CD14-positive monocyte (primary cell): ENCODE measurements around the gene SH3BP4. TPM values are rescaled to one million over a fixed set of nuclear protein-coding genes. Genes with fewer than 3 reads are reported as not detected.

Source experiments
- DNase-seq, 3 donors: peaks; one replicate each; pipeline ENCODE4 v3.0.0-alpha.2; 2011 to 2022
- H2AFZ ChIP-seq: 2 replicates; pipeline ENCODE4 v1.6.0; 2012; ENCODE audit warnings: mild to moderate bottlenecking, low read depth, low read length, inconsistent platforms; ENCODE audit not compliant: insufficient read depth, poor library complexity, severe bottlenecking
- H3K27ac ChIP-seq, 2 donors: 1 replicate in 1 of 2; 2 replicates in 1 of 2; pipeline ENCODE4 v1.5.1; 2012 to 2013; ENCODE audit warnings: low read length in 2 of 2, control low read depth in 1 of 2, inconsistent platforms in 1 of 2, low read depth in 1 of 2, mild to moderate bottlenecking in 1 of 2
- H3K27me3 ChIP-seq, 2 donors: one replicate each; pipeline versions ENCODE4 v1.6.0 to v1.6.1; 2011 to 2013; ENCODE audit warnings: low read length in 2 of 2; ENCODE audit not compliant: control insufficient read depth in 2 of 2, insufficient read depth in 2 of 2
- H3K36me3 ChIP-seq, 2 donors: replicated peaks in 1 of 2; 1 replicate in 1 of 2; 2 replicates in 1 of 2; pipeline versions ENCODE4 v1.5.1 to v1.6.1; 2012 to 2013; ENCODE audit warnings: low read length in 2 of 2, control low read depth in 1 of 2, inconsistent platforms in 1 of 2, mild to moderate bottlenecking in 1 of 2; ENCODE audit not compliant: insufficient read depth in 2 of 2, control insufficient read depth in 1 of 2
- H3K4me1 ChIP-seq, 2 donors: 1 replicate in 1 of 2; 2 replicates in 1 of 2; pipeline versions ENCODE4 v1.5.1 to v1.6.1; 2012 to 2013; ENCODE audit warnings: low read length in 2 of 2, control low read depth in 1 of 2, inconsistent platforms in 1 of 2, mild to moderate bottlenecking in 1 of 2, moderate library complexity in 1 of 2; ENCODE audit not compliant: insufficient read depth in 2 of 2, control insufficient read depth in 1 of 2
- H3K4me2 ChIP-seq: replicated peaks from 2 replicates; pipeline ENCODE3; 2012; ENCODE audit warnings: low read length, moderate library complexity, mild to moderate bottlenecking; ENCODE audit not compliant: poor library complexity, severe bottlenecking; ENCODE audit errors: extremely low read depth
- H3K4me3 ChIP-seq, 3 experiments: fragments of 200-600 bp in 1 of 3; sonication (generic) in 1 of 3; replicated peaks in 1 of 3; 1 replicate in 2 of 3; 2 replicates in 1 of 3; pipeline ENCODE4 v1.5.1; 2011 to 2013; ENCODE audit warnings: low read length in 3 of 3, mild to moderate bottlenecking in 3 of 3, control low read depth in 2 of 3, low read depth in 2 of 3, inconsistent platforms in 1 of 3, moderate library complexity in 1 of 3
- H3K79me2 ChIP-seq: 2 replicates; pipeline ENCODE4 v1.6.0; 2012; ENCODE audit warnings: mild to moderate bottlenecking, control low read depth, inconsistent platforms, low read length, moderate library complexity; ENCODE audit not compliant: insufficient read depth
- H3K9ac ChIP-seq: 2 replicates; pipeline ENCODE4 v1.6.0; 2017; ENCODE audit warnings: low read length, mild to moderate bottlenecking; ENCODE audit not compliant: insufficient read depth, poor library complexity, severe bottlenecking
- H3K9me3 ChIP-seq, 2 donors: replicated peaks in 1 of 2; 1 replicate in 1 of 2; 2 replicates in 1 of 2; pipeline versions ENCODE4 v1.5.1 to v1.6.1; 2012 to 2013; ENCODE audit warnings: low read length in 2 of 2, control low read depth in 1 of 2; ENCODE audit not compliant: control insufficient read depth in 1 of 2, insufficient read depth in 1 of 2
- H4K20me1 ChIP-seq: 2 replicates; pipeline ENCODE4 v1.6.0; 2012; ENCODE audit warnings: mild to moderate bottlenecking, low read length, control low read depth, moderate library complexity; ENCODE audit not compliant: insufficient read depth
- H3K27ac Mint-ChIP-seq, 7 donors: one replicate each; pipeline ENCODE4 v1.8.0; 2020; ENCODE audit warnings: mild to moderate bottlenecking in 7 of 7, mixed read lengths in 7 of 7, moderate library complexity in 6 of 7, inconsistent platforms in 2 of 7
- H3K27me3 Mint-ChIP-seq, 3 donors: one replicate each; pipeline ENCODE4 v1.8.0; 2021 to 2022; ENCODE audit warnings: low read depth in 3 of 3, mild to moderate bottlenecking in 3 of 3, mixed read lengths in 3 of 3, moderate library complexity in 3 of 3, inconsistent platforms in 1 of 3
- H3K36me3 Mint-ChIP-seq, 2 donors: one replicate each; pipeline ENCODE4 v1.8.0; 2020; ENCODE audit warnings: mixed read lengths in 2 of 2, inconsistent platforms in 1 of 2, mild to moderate bottlenecking in 1 of 2
- H3K4me1 Mint-ChIP-seq: one replicate; pipeline ENCODE4 v1.8.0; 2020; ENCODE audit warnings: mild to moderate bottlenecking, mixed read lengths
- H3K4me3 Mint-ChIP-seq, 2 donors: one replicate each; pipeline ENCODE4 v1.8.0; 2020; ENCODE audit warnings: mild to moderate bottlenecking in 2 of 2, mixed read lengths in 2 of 2, moderate library complexity in 1 of 2
- H3K9me3 Mint-ChIP-seq, 7 donors: one replicate each; pipeline ENCODE4 v1.8.0; 2020 to 2022; ENCODE audit warnings: mixed read lengths in 7 of 7, mild to moderate bottlenecking in 6 of 7, moderate library complexity in 6 of 7, inconsistent platforms in 2 of 7
- WGBS: methylation state at CpG from one replicate; pipeline ENCODE4 v1.1.5; 2013; ENCODE audit warnings: missing lambda C conversion rate; ENCODE audit not compliant: insufficient coverage; 5-methylcytosine and 5-hydroxymethylcytosine counted together
- intact Hi-C, 2 donors: fragments of 100-400 bp; cut with micrococcal nuclease; formaldehyde crosslinking; loops; one replicate each; pipeline versions ENCODE4 v1.15.0 to v1.15.1; 2023
- polyA plus RNA-seq, 3 donors: library from polyadenylated mRNA; depleted of rRNA in 1 of 3; unstranded in 2 of 3; stranded (reverse) in 1 of 3; fragments of 300-500 nt in 2 of 3; fragments of >200 nt in 1 of 3; fragmentation: Illumina TruSeq in 2 of 3; gene quantifications; 1 replicate in 2 of 3; 2 replicates in 1 of 3; pipeline ENCODE4 v1.2.3, GENCODE V29; 2012 to 2021
- TF ChIP-seq, protein P1 (sequence below): fragments of 200-600 bp; IDR thresholded peaks from one replicate; pipeline ENCODE4 v1.8.0; 2022; ENCODE audit warnings: antibody characterized with exemption, mild to moderate bottlenecking

The SH3BP4 gene
- polyA plus RNA-seq, 3 donors: 0.66 to 1.6 (median 1.3) TPM

DNA sequence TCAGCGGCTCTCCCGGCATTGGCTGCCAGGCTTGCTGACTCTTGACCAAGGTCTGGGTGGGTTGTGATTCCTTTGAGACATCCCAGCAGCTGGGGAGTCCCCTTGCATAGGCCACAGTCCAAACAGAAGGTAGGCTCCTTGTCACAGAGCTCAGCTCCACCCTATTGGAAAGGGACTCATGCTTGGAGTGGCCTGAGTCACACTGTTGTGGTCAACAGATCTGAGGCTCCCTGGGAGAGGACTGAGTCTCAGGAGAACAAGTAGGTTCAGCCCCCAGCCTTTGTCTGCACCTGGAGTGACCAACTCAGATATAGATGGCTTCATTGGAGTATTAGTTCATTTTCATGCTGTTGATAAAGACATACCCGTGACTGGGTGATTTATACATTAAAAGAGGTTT lies 32.1 kb upstream of the SH3BP4 start:
- TF ChIP-seq, protein P1, sequence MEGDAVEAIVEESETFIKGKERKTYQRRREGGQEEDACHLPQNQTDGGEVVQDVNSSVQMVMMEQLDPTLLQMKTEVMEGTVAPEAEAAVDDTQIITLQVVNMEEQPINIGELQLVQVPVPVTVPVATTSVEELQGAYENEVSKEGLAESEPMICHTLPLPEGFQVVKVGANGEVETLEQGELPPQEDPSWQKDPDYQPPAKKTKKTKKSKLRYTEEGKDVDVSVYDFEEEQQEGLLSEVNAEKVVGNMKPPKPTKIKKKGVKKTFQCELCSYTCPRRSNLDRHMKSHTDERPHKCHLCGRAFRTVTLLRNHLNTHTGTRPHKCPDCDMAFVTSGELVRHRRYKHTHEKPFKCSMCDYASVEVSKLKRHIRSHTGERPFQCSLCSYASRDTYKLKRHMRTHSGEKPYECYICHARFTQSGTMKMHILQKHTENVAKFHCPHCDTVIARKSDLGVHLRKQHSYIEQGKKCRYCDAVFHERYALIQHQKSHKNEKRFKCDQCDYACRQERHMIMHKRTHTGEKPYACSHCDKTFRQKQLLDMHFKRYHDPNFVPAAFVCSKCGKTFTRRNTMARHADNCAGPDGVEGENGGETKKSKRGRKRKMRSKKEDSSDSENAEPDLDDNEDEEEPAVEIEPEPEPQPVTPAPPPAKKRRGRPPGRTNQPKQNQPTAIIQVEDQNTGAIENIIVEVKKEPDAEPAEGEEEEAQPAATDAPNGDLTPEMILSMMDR: no peak
- Mint-ChIP-seq H3K27me3 (peaks cover 0 to 3% (median 0%) of the 10 kb centered on the region in 3 donors), H3K9me3 (peaks cover 0 to 3% (median 0%) of the 10 kb centered on the region in 7 donors), H3K4me1 (no peaks in the 10 kb centered on the region), H3K4me3 (no peak overlapping the region), H3K27ac (no peak overlapping the region), H3K36me3 (no peaks in the 10 kb centered on the region)
- Histone ChIP-seq H3K79me2 (no peaks in the 10 kb centered on the region), H3K9me3 (no peaks in the 10 kb centered on the region), H4K20me1 (no peaks in the 10 kb centered on the region), H2AFZ (no peak overlapping the region), H3K4me3 (no peak overlapping the region), H3K9ac (no peak overlapping the region), H3K36me3 (no peaks in the 10 kb centered on the region), H3K27ac (no peak overlapping the region), H3K4me1 (no peaks in the 10 kb centered on the region), H3K4me2 (no peak overlapping the region), H3K27me3 (no peaks in the 10 kb centered on the region)
- DNase-seq: no peak
- no CpG with 5 or more reads among the region's 3 CpGs for WGBS
- intact Hi-C loops: no loop called here

DNA sequence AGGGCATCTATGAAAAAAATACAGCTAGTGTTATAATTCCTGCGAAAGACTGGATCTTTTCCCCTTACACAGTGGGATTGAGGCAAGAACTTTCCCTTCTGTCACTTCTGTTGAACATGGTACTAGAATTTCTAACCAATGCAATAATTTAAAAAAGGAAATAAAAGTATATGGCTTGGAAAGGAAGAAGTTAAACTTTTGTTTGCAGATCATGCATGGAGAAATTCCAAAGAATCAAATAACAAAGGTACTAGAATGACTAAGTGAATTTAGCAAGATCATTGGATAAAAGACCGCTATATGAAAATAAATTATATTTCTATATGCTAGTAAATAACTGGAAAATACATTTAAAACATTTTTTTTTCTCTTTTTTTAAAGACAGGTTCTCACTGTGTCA lies 31.0 kb upstream of the SH3BP4 start:
- H4K20me1 ChIP-seq: no peaks in the 10 kb centered on the region
- no peak for DNase-seq
- no peaks in the 10 kb centered on the region for H3K4me1 ChIP-seq
- Mint-ChIP-seq H3K9me3 (peaks cover 0 to 6% (median 2%) of the 10 kb centered on the region in 7 donors), H3K4me3 (no peak overlapping the region), H3K27ac (no peak overlapping the region), H3K4me1 (no peaks in the 10 kb centered on the region), H3K27me3 (peaks cover 0 to 3% (median 0%) of the 10 kb centered on the region in 3 donors), H3K36me3 (no peaks in the 10 kb centered on the region)
- WGBS: no CpG with 5 or more reads among the region's 2 CpGs
- no peak overlapping the region for H3K27ac ChIP-seq
- no peak overlapping the region for H3K4me3 ChIP-seq
- intact Hi-C loops: no loop called here
- H3K79me2 ChIP-seq: no peaks in the 10 kb centered on the region
- TF ChIP-seq, protein P1: no peak
- H3K27me3 ChIP-seq: no peaks in the 10 kb centered on the region
- H3K9ac ChIP-seq: no peak overlapping the region
- H2AFZ ChIP-seq: no peak overlapping the region
- no peak overlapping the region for H3K4me2 ChIP-seq
- H3K9me3 ChIP-seq: no peaks in the 10 kb centered on the region
- H3K36me3 ChIP-seq: no peaks in the 10 kb centered on the region
